LNCAP (cell line): Measurements from ENCODE around the gene PTPRA.

ENCODE experiments used
- TF ChIP-seq, protein P1 (sequence below): fragments of 450-650 bp; IDR thresholded peaks from 2 replicates; pipeline ENCODE4 v1.5.1; 2017; ENCODE audit warnings: mild to moderate bottlenecking

The PTPRA gene

DNA sequence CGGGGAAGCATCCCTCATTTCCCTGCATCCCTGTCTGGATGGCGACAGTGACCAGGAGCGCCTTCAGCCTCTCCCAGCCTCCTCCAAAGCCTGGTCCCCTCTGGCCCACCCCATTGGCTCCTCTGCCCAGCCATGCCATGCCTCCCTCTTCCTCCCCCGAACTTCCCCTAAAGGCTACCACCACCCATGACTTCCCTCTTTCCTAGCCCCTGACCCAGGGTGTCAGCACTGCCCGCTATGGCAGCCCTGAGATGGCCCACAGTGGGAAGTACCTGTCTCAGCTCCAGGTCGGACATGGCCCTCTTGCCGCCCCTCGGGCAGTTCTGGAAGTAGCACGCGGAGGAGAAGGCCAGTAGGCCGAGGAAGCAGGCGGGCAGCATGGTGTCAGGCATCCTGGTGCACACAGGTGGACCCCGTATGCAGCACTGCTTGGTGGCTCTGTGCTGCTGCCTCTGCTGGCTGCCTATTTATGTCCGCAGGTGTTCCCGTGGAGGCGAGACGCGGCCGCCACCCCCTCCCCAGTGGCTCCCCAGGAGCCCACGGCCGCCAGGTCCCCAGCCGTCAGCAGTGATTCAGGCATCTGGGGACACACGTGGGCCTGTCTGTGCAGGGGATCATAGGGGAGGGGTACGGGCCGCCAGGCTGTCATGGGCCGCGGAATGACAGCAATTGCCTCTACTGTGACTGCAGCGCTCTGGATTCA lies 211.2 kb downstream of the PTPRA start, which contains the start of gene AVP:
AVP (minus strand) TSS at position 442 of the 703 bp plus-strand sequence; CDS start at position 392, 50 bp downstream.
- TF ChIP-seq, protein P1, sequence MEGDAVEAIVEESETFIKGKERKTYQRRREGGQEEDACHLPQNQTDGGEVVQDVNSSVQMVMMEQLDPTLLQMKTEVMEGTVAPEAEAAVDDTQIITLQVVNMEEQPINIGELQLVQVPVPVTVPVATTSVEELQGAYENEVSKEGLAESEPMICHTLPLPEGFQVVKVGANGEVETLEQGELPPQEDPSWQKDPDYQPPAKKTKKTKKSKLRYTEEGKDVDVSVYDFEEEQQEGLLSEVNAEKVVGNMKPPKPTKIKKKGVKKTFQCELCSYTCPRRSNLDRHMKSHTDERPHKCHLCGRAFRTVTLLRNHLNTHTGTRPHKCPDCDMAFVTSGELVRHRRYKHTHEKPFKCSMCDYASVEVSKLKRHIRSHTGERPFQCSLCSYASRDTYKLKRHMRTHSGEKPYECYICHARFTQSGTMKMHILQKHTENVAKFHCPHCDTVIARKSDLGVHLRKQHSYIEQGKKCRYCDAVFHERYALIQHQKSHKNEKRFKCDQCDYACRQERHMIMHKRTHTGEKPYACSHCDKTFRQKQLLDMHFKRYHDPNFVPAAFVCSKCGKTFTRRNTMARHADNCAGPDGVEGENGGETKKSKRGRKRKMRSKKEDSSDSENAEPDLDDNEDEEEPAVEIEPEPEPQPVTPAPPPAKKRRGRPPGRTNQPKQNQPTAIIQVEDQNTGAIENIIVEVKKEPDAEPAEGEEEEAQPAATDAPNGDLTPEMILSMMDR: no peak

DNA sequence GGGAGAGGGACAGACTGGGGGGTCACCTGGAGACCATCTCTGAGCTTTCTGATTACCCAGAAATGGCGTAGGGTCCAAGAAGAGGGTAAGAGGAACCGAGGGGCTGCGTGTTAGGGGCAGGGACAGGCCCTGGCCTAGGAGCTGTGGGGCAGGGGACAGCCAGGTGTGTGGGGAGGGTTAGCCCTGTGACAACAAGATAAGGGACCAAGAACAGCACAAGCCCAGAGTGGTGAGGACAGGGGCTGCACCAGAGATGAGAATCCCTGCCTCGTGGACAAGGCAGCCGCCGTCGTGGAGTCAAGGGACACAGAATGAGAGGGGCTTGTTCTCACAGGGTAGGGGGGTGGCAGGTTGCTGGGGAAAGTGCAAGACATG lies 211.7 kb downstream of the PTPRA start:
- TF ChIP-seq, protein P1: no peak

DNA sequence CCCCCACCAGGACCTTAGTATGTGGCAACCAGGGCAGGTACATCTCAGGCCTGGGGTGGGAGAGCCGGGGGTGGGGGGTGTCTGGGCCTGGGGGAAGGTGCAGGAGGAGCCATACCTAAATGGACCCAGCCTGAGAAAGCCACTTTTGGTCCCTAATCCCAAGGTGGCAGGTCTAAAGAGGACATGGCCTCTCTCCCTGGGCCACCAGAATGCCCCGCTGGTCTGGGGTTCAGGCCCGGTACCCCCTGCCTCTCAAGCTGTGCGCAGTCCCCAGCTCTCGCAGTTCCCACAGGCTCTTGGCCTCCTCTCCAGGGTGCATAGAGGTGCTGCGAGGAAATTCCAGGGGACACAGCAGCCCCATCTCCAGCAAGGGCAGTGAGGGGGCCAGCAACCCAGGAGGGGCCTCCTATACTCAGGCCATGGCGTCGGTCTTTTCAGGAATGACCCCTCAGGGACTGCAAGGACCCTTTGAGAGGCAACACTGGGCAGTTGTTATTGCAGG lies 212.3 kb downstream of the PTPRA start:
- TF ChIP-seq, protein P1: no peak

DNA sequence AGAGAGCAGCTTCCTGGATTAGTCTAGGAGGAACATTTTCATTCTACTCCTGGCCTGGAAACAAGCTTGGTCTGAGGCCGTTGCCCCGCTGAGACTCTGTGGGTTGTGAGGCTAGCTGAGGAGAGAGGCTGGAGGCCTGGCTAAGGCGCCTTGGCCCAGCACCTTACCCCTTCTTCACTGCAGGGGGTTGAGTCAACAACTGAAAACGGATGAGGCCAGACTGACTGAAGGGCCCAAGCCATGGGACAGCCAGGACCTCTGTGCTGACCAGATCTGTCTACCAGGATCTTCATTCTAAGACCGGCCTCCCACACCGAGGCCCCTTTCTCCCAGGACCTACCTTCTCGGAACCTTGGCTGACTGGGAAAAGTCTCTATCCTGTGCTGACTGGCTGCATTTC lies 214.8 kb downstream of the PTPRA start:
- TF ChIP-seq, protein P1: no peak
